OCI-LY1 (cell line): Measurements from ENCODE around the gene COMMD1.
"Not testable (repeated sequence)": the region's sequence is repeated elsewhere in the genome, so short reads cannot be mapped to it uniquely, and the experiment has no call there.

Experiments used
- H2AFZ ChIP-seq: fragments of 200-600 bp; sonication (generic), shearing (Covaris generic); 2 replicates; pipeline ENCODE4 v1.6.0; 2014; ENCODE audit warnings: antibody characterized with exemption, mild to moderate bottlenecking, low read length
- H3F3A ChIP-seq: fragments of 200-600 bp; sonication (generic), shearing (Covaris generic); 2 replicates; pipeline ENCODE4 v1.6.0; 2014; ENCODE audit warnings: mild to moderate bottlenecking, antibody characterized with exemption, low read length, moderate library complexity; ENCODE audit not compliant: insufficient read depth
- H3K27ac ChIP-seq: fragments of 200-600 bp; sonication (generic); 2 replicates; pipeline ENCODE4 v1.5.1; 2014; ENCODE audit warnings: low read length, mixed run types, mild to moderate bottlenecking, low read depth; ENCODE audit not compliant: poor library complexity, severe bottlenecking
- H3K27me3 ChIP-seq: fragments of 200-600 bp; sonication (generic); 2 replicates; pipeline ENCODE4 v1.6.0; 2014; ENCODE audit warnings: antibody characterized with exemption, mild to moderate bottlenecking, low read length, moderate library complexity; ENCODE audit not compliant: insufficient read depth
- H3K36me3 ChIP-seq: fragments of 200-600 bp; sonication (generic); 2 replicates; pipeline ENCODE4 v1.6.1; 2014; ENCODE audit warnings: mild to moderate bottlenecking, antibody characterized with exemption, low read length, moderate library complexity, mixed read lengths; ENCODE audit not compliant: insufficient read depth
- H3K4me1 ChIP-seq: fragments of 200-600 bp; sonication (generic); 2 replicates; pipeline ENCODE4 v1.5.1; 2014; ENCODE audit warnings: mild to moderate bottlenecking, low read length, moderate library complexity; ENCODE audit not compliant: insufficient read depth, severe bottlenecking
- H3K4me2 ChIP-seq: fragments of 200-600 bp; sonication (generic), shearing (Covaris generic); 2 replicates; pipeline ENCODE4 v1.6.1; 2014; ENCODE audit warnings: low read length
- H3K4me3 ChIP-seq: fragments of 200-600 bp; sonication (generic); 2 replicates; pipeline ENCODE4 v1.5.1; 2014; ENCODE audit warnings: low read length, low read depth, mild to moderate bottlenecking, mixed read lengths; ENCODE audit not compliant: poor library complexity, severe bottlenecking
- H3K79me2 ChIP-seq: fragments of 200-600 bp; shearing (Covaris generic); 2 replicates; pipeline ENCODE4 v1.6.1; 2016; ENCODE audit warnings: mixed run types, low read length, mixed read lengths; ENCODE audit not compliant: insufficient read depth
- H3K9ac ChIP-seq: fragments of 200-600 bp; sonication (generic), shearing (Covaris generic); 2 replicates; pipeline ENCODE4 v1.6.1; 2014; ENCODE audit warnings: mild to moderate bottlenecking, low read length, mixed read lengths
- H3K9me2 ChIP-seq: fragments of 200-600 bp; sonication (generic), shearing (Covaris generic); 2 replicates; pipeline ENCODE4 v1.6.1; 2014; ENCODE audit warnings: low read depth, mild to moderate bottlenecking, low read length, mixed read lengths
- H3K9me3 ChIP-seq: fragments of 200-600 bp; shearing (Covaris generic); 2 replicates; pipeline ENCODE4 v1.6.1; 2014; ENCODE audit warnings: low read length, mixed read lengths
- H4K20me1 ChIP-seq: fragments of 200-600 bp; sonication (generic), shearing (Covaris generic); 2 replicates; pipeline ENCODE4 v1.6.0; 2016; ENCODE audit warnings: mild to moderate bottlenecking, low read length; ENCODE audit not compliant: insufficient read depth
- CTCF ChIP-seq: fragments of 200-600 bp; sonication (generic), shearing (Covaris generic); IDR thresholded peaks from 2 replicates; pipeline ENCODE4 v1.5.1; 2017; ENCODE audit warnings: mild to moderate bottlenecking, antibody characterized with exemption, low read length, moderate library complexity, mixed read lengths
- EZH2 ChIP-seq: fragments of 200-600 bp; sonication (generic), shearing (Covaris generic); IDR thresholded peaks from 2 replicates; pipeline ENCODE4 v1.8.0; 2017; ENCODE audit warnings: borderline replicate concordance, mixed run types, mild to moderate bottlenecking, antibody characterized with exemption, low read length, moderate library complexity, mixed read lengths

COMMD1 gene

GRCh38 chr2:61951881-61952280, 46.4 kb downstream of the COMMD1 start:
- Histone ChIP-seq H3K9me3 (0 out of 2 replicates have a peak, but pooled peaks cover 5% of the 10 kb centered on the region), H3K27ac (no peak overlapping the region), H3K4me3 (no peak overlapping the region), H3K79me2 (no peaks in the 10 kb centered on the region), H3K4me1 (no peaks in the 10 kb centered on the region), H4K20me1 (no peaks in the 10 kb centered on the region), H2AFZ (no peak overlapping the region), H3K9ac (no peak overlapping the region), H3F3A (no peaks in the 10 kb centered on the region), H3K27me3 (no peaks in the 10 kb centered on the region), H3K9me2 (no peaks in the 10 kb centered on the region), H3K4me2 (no peak overlapping the region), H3K36me3 (no peaks in the 10 kb centered on the region)
- no peak for TF ChIP-seq CTCF

GRCh38 chr2:61952288-61952687, 46.8 kb downstream of the COMMD1 start:
- Histone ChIP-seq H3K9me3 (0 out of 2 replicates have a peak, but pooled peaks cover 5% of the 10 kb centered on the region), H3F3A (no peaks in the 10 kb centered on the region), H3K4me2 (no peak overlapping the region), H2AFZ (no peak overlapping the region), H3K4me3 (no peak overlapping the region), H3K9me2 (no peaks in the 10 kb centered on the region), H3K79me2 (no peaks in the 10 kb centered on the region), H3K4me1 (no peaks in the 10 kb centered on the region), H3K9ac (no peak overlapping the region), H3K27me3 (no peaks in the 10 kb centered on the region), H4K20me1 (no peaks in the 10 kb centered on the region), H3K36me3 (no peaks in the 10 kb centered on the region), H3K27ac (no peak overlapping the region)
- TF ChIP-seq EZH2: no peak
- TF ChIP-seq CTCF: no peak

DNA sequence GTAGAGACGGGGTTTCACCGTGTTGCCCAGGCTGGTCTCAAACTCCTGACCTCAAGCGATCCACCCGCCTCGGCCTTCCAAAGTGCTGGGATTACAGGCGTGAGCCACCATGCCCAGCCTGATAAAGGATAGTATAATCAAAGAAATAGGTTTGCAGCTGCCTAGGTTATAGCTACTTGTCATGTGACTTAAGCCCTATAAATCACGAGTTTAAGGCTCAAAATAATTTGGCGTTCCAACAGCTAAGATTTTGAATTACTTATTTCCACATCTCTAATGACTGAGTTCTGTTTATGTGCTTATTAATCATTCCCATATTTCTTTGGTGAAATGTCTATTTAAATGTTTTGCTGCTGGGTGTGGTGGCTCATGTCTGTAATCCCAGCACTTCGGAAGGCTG, 49.4 kb downstream of the COMMD1 start:
- H2AFZ ChIP-seq, H4K20me1 ChIP-seq, H3K79me2 ChIP-seq, H3F3A ChIP-seq, H3K9me2 ChIP-seq, H3K9ac ChIP-seq, H3K4me3 ChIP-seq, H3K27me3 ChIP-seq, H3K9me3 ChIP-seq, H3K27ac ChIP-seq, H3K36me3 ChIP-seq, H3K4me2 ChIP-seq, H3K4me1 ChIP-seq: not testable (repeated sequence)

DNA sequence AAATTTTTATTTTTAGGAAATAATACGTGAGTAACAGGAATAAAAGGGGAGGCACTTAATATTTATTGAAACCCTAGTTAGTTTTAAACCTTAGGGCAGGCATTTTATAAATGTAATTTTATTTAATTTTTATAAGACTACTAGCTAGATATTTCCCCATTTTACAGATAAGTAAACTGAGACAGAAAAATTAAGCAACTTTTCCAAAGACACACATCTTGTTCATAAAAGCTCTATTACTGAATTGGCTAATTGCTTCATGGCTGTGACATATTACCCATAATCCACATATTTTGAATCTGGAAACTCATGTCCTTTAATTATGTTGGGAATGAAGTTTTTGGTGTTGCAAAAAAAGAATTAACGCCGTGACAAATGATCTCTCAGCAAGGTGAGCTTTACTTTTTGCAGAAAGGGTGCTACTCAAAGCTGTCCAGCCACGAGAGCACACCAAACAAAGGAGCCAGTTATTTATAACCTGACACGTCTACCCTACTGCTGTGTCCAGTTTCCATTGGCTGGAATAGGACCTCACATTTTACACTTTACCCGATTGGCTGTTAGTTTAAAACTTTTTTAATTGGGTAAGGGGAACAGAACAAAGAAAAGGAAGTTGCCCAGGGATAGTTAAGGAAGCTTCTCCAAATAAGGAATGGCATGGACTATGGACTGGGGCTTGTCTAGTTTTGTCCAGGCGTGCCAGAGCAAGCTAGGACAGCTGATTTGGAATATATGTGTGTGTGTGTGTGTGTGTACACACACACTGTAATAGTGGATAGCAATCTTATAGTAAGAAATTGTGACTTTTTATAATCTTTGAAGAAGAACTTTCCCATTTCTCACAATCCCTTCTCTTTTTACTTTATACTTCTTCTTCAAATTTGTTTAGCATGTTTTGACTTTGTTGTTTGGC, 54.2 kb downstream of the COMMD1 start:
- peaks cover 5% of the 10 kb centered on the region for H3K4me1 ChIP-seq
- H3K4me3 ChIP-seq: no peak overlapping the region
- no peak overlapping the region for H3K27ac ChIP-seq
- no peaks in the 10 kb centered on the region for H3K79me2 ChIP-seq
- no peak overlapping the region for H3K9ac ChIP-seq
- no peaks in the 10 kb centered on the region for H3K36me3 ChIP-seq
- no peaks in the 10 kb centered on the region for H3K9me2 ChIP-seq
- TF ChIP-seq CTCF (no peak), EZH2 (no peak)
- H3K4me2 ChIP-seq: no peak overlapping the region
- H3K9me3 ChIP-seq: no peaks in the 10 kb centered on the region
- no peaks in the 10 kb centered on the region for H3K27me3 ChIP-seq
- H3F3A ChIP-seq: no peaks in the 10 kb centered on the region
- no peaks in the 10 kb centered on the region for H4K20me1 ChIP-seq
- H2AFZ ChIP-seq: no peak overlapping the region
